ENCODE data around the gene CRADD.

The CRADD gene

GRCh38 chr12:93722179-93722578 is 45.0 kb downstream of the CRADD start:
- no peak for FAIRE-seq
- TF ChIP-seq CTCF (IDR thresholded peaks at IDR 0.05; ENCODE audit: insufficient read depth, missing control alignments), result no peak
- no peak for DNase-seq (ENCODE audit: insufficient read length, low spot score)

- no peak for DNase-seq (ENCODE audit: insufficient read length, low spot score)
- TF ChIP-seq CTCF (IDR thresholded peaks at IDR 0.05; ENCODE audit: insufficient read depth, missing control alignments), result no peak
- no peak for FAIRE-seq
These were observed 45.8 kb downstream of the CRADD start for GRCh38 chr12:93722835-93723567.

- DNase-seq (ENCODE audit: insufficient read length, low spot score), result no peak
- FAIRE-seq, result no peak
- no peak for TF ChIP-seq CTCF (IDR thresholded peaks at IDR 0.05; ENCODE audit: insufficient read depth, missing control alignments)
These were observed 46.4 kb downstream of the CRADD start for GRCh38 chr12:93723568-93723930.

- no peak for DNase-seq (ENCODE audit: insufficient read length, low spot score)
- FAIRE-seq, result no peak
- no peak for TF ChIP-seq CTCF (IDR thresholded peaks at IDR 0.05; ENCODE audit: insufficient read depth, missing control alignments)
These were observed 48.4 kb downstream of the CRADD start for GRCh38 chr12:93725531-93725930.

GRCh38 chr12:93727195-93727811 is 50.1 kb downstream of the CRADD start:
- FAIRE-seq (no peak), DNase-seq (ENCODE audit: insufficient read length, low spot score) (no peak)
- TF ChIP-seq CTCF (IDR thresholded peaks at IDR 0.05; ENCODE audit: insufficient read depth, missing control alignments), result no peak

GRCh38 chr12:93727911-93728310 is 50.7 kb downstream of the CRADD start:
- TF ChIP-seq CTCF (IDR thresholded peaks at IDR 0.05; ENCODE audit: insufficient read depth, missing control alignments), result no peak
- no peak for FAIRE-seq
- DNase-seq (ENCODE audit: insufficient read length, low spot score), result no peak

GRCh38 chr12:93729934-93730333 is 52.8 kb downstream of the CRADD start:
- no peak for FAIRE-seq

More at GRCh38 chr12:93729934-93730333, 52.8 kb downstream of the CRADD start:
- no peak for TF ChIP-seq CTCF (IDR thresholded peaks at IDR 0.05; ENCODE audit: insufficient read depth, missing control alignments)
- no peak for DNase-seq (ENCODE audit: insufficient read length, low spot score)
